Epidermal melanocyte (primary cell): Measurements from ENCODE around the gene FRK.
"Not testable (repeated sequence)": the region's sequence is repeated elsewhere in the genome, so short reads cannot be mapped to it uniquely, and the experiment has no call there.

Experiments used
- DNase-seq: peaks from one replicate; pipeline ENCODE4 v3.0.0; 2011; ENCODE audit warnings: low spot score; ENCODE audit not compliant: insufficient read length

Gene FRK

GRCh38 chr6:115947966-115948541 lies 112.6 kb downstream of the FRK start:
- DNase-seq, result no peak

GRCh38 chr6:115945812-115946211 lies 114.9 kb downstream of the FRK start:
- no peak for DNase-seq

- DNase-seq, result no peak
Measured at GRCh38 chr6:115945306-115945705, 115.4 kb downstream of the FRK start.

GRCh38 chr6:115944829-115945228 lies 115.9 kb downstream of the FRK start:
- not testable (repeated sequence) for DNase-seq

GRCh38 chr6:115937502-115937901 lies 123.2 kb downstream of the FRK start:
- DNase-seq, result not testable (repeated sequence)

GRCh38 chr6:115935361-115935760 lies 125.3 kb downstream of the FRK start:
- DNase-seq, result no peak

GRCh38 chr6:115934829-115935228 lies 125.9 kb downstream of the FRK start:
- DNase-seq, result no peak

GRCh38 chr6:115934145-115934544 lies 126.5 kb downstream of the FRK start:
- no peak for DNase-seq

GRCh38 chr6:115932481-115932880 lies 128.2 kb downstream of the FRK start:
- DNase-seq, result no peak

- not testable (repeated sequence) for DNase-seq
Measured at GRCh38 chr6:115928000-115928399, 132.7 kb downstream of the FRK start.

- no peak for DNase-seq
Measured at GRCh38 chr6:115922971-115923370, 137.7 kb downstream of the FRK start.

GRCh38 chr6:115914098-115914497 lies 146.6 kb downstream of the FRK start:
- DNase-seq, result no peak

- DNase-seq, result no peak
Measured at GRCh38 chr6:115909923-115910546, 150.7 kb downstream of the FRK start.

GRCh38 chr6:115908906-115909559 lies 151.7 kb downstream of the FRK start:
- DNase-seq, result no peak

GRCh38 chr6:115905471-115905870 lies 155.2 kb downstream of the FRK start:
- DNase-seq, result no peak

- no peak for DNase-seq
Measured at GRCh38 chr6:115902436-115902835, 158.3 kb downstream of the FRK start.

- no peak for DNase-seq
Measured at GRCh38 chr6:115901896-115902295, 158.8 kb downstream of the FRK start.

- DNase-seq, result no peak
Measured at GRCh38 chr6:115899730-115900282, 160.9 kb downstream of the FRK start.

GRCh38 chr6:115898246-115898645 lies 162.4 kb downstream of the FRK start:
- no peak for DNase-seq

- DNase-seq, result peak; percentile 60
Measured at GRCh38 chr6:115896538-115897129, 164.1 kb downstream of the FRK start.

- no peak for DNase-seq
Measured at GRCh38 chr6:115894426-115894992, 166.2 kb downstream of the FRK start.

GRCh38 chr6:115891750-115892149 lies 168.9 kb downstream of the FRK start:
- no peak for DNase-seq
